Measurements from ENCODE around the gene SPC24.

DNA sequence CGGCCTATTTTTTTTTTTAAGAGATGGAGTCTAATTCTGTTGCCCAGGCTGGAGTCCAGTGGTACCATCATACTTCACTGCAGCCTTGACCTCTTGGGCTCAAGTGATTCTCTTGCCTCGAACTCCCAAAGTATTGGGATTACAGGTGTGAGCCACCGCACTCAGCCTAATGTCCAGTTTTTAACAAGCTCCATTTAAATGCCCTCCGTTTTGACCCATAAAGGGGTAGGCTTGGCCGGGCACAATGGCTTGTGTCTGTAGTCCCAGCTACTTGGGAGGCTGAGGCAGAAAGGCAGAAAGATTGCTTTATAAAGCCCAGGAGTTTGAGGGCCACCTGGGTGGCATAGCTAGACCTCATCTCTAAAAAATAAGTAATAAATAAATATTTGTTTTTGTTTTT is 54.5 kb downstream of the SPC24 start:
- TF ChIP-seq, protein P1, sequence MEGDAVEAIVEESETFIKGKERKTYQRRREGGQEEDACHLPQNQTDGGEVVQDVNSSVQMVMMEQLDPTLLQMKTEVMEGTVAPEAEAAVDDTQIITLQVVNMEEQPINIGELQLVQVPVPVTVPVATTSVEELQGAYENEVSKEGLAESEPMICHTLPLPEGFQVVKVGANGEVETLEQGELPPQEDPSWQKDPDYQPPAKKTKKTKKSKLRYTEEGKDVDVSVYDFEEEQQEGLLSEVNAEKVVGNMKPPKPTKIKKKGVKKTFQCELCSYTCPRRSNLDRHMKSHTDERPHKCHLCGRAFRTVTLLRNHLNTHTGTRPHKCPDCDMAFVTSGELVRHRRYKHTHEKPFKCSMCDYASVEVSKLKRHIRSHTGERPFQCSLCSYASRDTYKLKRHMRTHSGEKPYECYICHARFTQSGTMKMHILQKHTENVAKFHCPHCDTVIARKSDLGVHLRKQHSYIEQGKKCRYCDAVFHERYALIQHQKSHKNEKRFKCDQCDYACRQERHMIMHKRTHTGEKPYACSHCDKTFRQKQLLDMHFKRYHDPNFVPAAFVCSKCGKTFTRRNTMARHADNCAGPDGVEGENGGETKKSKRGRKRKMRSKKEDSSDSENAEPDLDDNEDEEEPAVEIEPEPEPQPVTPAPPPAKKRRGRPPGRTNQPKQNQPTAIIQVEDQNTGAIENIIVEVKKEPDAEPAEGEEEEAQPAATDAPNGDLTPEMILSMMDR (IDR thresholded peaks at IDR 0.05; ENCODE audit: insufficient read depth, low read length), result no peak
- TF ChIP-seq POLR2AphosphoS5 (IDR thresholded peaks at IDR 0.05; ENCODE audit: low read depth) (no peak), GABPA (IDR thresholded peaks at IDR 0.05; ENCODE audit: low read depth) (no peak), SPI1 (IDR thresholded peaks at IDR 0.05; ENCODE audit: borderline replicate concordance, low read depth) (no peak)
- TF ChIP-seq, protein P2, sequence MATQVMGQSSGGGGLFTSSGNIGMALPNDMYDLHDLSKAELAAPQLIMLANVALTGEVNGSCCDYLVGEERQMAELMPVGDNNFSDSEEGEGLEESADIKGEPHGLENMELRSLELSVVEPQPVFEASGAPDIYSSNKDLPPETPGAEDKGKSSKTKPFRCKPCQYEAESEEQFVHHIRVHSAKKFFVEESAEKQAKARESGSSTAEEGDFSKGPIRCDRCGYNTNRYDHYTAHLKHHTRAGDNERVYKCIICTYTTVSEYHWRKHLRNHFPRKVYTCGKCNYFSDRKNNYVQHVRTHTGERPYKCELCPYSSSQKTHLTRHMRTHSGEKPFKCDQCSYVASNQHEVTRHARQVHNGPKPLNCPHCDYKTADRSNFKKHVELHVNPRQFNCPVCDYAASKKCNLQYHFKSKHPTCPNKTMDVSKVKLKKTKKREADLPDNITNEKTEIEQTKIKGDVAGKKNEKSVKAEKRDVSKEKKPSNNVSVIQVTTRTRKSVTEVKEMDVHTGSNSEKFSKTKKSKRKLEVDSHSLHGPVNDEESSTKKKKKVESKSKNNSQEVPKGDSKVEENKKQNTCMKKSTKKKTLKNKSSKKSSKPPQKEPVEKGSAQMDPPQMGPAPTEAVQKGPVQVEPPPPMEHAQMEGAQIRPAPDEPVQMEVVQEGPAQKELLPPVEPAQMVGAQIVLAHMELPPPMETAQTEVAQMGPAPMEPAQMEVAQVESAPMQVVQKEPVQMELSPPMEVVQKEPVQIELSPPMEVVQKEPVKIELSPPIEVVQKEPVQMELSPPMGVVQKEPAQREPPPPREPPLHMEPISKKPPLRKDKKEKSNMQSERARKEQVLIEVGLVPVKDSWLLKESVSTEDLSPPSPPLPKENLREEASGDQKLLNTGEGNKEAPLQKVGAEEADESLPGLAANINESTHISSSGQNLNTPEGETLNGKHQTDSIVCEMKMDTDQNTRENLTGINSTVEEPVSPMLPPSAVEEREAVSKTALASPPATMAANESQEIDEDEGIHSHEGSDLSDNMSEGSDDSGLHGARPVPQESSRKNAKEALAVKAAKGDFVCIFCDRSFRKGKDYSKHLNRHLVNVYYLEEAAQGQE (IDR thresholded peaks at IDR 0.05; ENCODE audit: insufficient replicate concordance, low read depth), result no peak

Data from HL-60 (cell line).